SJSA1 (cell line): ENCODE measurements around the gene NCF4. TPM values are rescaled to one million over a fixed set of nuclear protein-coding genes. Genes with fewer than 3 reads are reported as not detected.

ENCODE experiments used
- DNase-seq, 2 experiments: peaks; one replicate each; pipeline ENCODE4 v3.0.0-alpha.2; 2015 to 2020; ENCODE audit warnings: low spot score in 2 of 2, low read depth in 1 of 2
- H3K27ac ChIP-seq: fragments of 250-450 bp; sonication (Bioruptor Pico); 2 replicates; pipeline ENCODE4 v1.5.1; 2020; ENCODE audit warnings: mild to moderate bottlenecking, moderate library complexity
- H3K27me3 ChIP-seq: fragments of 250-450 bp; sonication (Bioruptor Pico); replicated peaks from 2 replicates; pipeline ENCODE4 v1.5.1; 2020; ENCODE audit warnings: mild to moderate bottlenecking, moderate library complexity
- H3K36me3 ChIP-seq: fragments of 250-450 bp; sonication (Bioruptor Pico); 2 replicates; pipeline ENCODE4 v1.5.1; 2020; ENCODE audit warnings: mild to moderate bottlenecking
- H3K4me1 ChIP-seq: fragments of 250-450 bp; sonication (Bioruptor Pico); replicated peaks from 2 replicates; pipeline ENCODE4 v1.6.1; 2021; ENCODE audit warnings: mild to moderate bottlenecking
- H3K4me3 ChIP-seq: fragments of 250-450 bp; sonication (Bioruptor Pico); 2 replicates; pipeline ENCODE4 v1.5.1; 2020; ENCODE audit warnings: mild to moderate bottlenecking
- H3K9me3 ChIP-seq: fragments of 250-450 bp; sonication (Bioruptor Pico); replicated peaks from 2 replicates; pipeline ENCODE4 v1.5.1; 2020; ENCODE audit warnings: mild to moderate bottlenecking
- total RNA-seq: library from RNA; depleted of rRNA; stranded (reverse); fragments of >200 nt; shearing (Covaris generic); gene quantifications from 2 replicates; pipeline ENCODE4 v1.2.3, GENCODE V29; 2014; rRNA removed

The NCF4 gene
- total RNA-seq, 1 experiment from 2014 or later: not detected

DNA sequence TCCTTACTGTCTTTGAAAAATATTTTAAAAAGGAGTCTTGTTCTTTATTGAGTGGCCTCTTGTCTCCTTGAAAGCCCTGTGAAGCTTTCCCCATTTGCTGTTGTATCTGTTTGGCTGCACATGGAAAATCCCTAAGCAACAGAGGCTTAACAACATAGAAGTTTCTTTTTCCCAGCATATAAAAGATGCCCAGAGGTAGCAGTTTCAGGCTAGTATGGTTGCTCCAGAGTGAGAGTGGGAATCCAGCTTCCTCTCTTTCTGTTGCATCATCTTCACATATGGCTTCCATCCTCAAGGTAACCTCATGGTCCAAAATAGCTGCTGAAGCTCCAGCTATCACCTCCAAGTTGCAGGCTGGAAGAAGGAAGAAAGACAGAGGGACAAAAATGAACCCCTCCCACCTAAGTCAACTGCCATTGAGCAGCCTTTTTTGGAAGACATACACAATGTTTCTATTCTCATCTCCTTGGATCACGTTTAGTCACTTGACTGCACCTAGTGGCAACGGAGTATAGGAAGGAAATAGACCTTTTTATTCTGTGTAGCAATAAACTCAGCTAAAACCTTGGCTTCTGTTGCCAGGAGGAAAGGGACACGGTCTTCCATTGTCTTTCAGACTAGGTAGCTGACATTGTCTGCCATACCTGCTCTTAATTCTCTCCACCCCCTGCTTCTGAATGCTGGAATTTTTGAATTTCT lies 57.9 kb downstream of the NCF4 start:
- no peak for DNase-seq
- peaks cover 9% of the 10 kb centered on the region for H3K4me1 ChIP-seq
- H3K27ac ChIP-seq: no peak overlapping the region
- H3K27me3 ChIP-seq: peaks cover 17% of the 10 kb centered on the region
- H3K9me3 ChIP-seq: no peaks in the 10 kb centered on the region
- no peak overlapping the region for H3K4me3 ChIP-seq
- H3K36me3 ChIP-seq: no peaks in the 10 kb centered on the region

DNA sequence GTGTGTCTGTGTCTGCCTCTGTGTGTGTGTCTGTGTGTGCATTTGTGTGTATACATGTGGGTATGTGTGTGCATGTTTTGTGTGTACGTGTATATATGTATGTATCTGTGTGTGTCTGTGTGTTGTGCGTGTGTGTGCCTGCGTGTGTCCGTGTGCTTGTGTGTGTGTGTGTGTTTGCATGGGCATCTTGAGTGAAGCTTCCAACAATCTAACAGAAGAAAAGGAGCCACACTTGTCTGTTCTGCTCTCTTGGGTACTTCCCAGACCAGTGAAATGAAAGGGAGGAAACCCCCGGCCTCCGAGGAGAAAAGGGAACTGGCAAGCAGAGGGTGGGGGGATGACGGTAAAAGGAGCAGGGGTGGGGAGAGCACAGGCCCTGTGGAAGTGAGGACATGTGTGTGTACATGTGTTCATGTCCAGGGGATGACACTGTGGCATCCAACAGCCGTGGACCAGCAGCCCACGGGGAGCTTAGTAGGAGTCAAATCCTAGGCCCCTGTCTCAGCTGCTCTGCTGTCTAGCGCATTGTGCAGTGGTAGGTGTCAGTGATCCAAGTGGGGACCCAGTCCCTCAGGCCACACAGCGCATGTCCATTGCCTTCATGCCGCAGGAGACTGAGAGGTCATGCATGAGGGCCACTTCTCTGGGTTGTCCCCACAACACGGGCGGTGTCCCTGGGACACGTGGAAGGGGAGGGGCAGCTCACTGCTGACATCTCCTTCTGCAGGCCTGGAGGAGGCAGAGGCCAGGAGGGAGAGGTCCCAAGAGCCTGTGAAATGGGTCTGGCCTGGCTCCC lies 60.7 kb downstream of the NCF4 start:
- H3K4me1 ChIP-seq: peaks cover 16% of the 10 kb centered on the region
- H3K36me3 ChIP-seq: no peaks in the 10 kb centered on the region
- H3K27me3 ChIP-seq: peaks cover 13% of the 10 kb centered on the region; the same call in 1 of the 2 replicates
- no peak overlapping the region for H3K4me3 ChIP-seq
- DNase-seq: no peak
- H3K9me3 ChIP-seq: no peaks in the 10 kb centered on the region
- no peak overlapping the region for H3K27ac ChIP-seq

DNA sequence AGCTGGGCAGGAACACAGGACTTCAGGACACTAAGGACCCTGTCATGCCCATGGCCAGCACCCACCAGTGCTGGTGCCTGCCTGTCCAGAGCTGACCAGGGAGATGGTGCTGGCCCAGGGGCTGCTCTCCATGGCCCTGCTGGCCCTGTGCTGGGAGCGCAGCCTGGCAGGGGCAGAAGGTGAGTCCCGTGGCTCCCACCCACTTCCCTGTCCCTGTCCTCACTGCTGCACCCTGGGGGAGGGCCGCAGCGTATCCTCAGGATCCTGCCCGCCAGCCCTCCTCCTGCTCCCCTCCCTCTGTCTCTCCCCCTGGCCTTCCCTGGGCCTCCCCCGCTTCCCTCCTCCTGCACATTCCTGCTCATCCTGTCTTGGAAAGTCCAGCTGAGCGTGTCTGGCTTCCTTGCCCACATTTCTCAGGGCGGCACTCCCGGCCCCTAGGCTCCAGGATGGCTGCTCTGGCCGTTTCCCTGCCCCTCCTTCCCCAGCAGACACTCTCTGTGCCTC lies 61.4 kb downstream of the NCF4 start:
- no peaks in the 10 kb centered on the region for H3K9me3 ChIP-seq
- H3K27ac ChIP-seq: no peak overlapping the region
- H3K4me3 ChIP-seq: no peak overlapping the region
- H3K36me3 ChIP-seq: no peaks in the 10 kb centered on the region
- peaks cover 13% of the 10 kb centered on the region; the same call in 1 of the 2 replicates for H3K27me3 ChIP-seq
- no peak for DNase-seq
- peaks cover 16% of the 10 kb centered on the region for H3K4me1 ChIP-seq

DNA sequence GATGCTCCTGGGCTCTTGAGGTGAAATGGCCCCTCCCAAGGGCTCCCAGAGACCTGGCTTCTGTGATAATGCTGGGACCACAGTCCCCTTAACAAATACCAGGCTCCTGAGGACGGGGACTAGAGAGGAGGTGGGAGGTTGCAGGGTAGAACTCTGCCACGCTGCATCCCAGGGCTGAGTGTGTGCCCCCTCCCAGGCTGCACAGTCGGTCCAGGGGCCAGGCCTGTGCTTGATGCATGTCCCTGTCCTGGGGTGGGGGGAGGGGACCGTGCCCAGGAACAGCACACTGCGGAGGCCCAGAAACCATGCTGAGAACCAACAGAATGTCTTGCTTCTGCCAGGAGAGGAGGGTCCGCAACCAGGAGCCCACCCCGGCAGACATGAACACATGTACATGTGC lies 61.9 kb downstream of the NCF4 start:
- no peak overlapping the region for H3K27ac ChIP-seq
- DNase-seq: no peak
- H3K27me3 ChIP-seq: peaks cover 10% of the 10 kb centered on the region; the same call in 1 of the 2 replicates
- peaks cover 16% of the 10 kb centered on the region for H3K4me1 ChIP-seq
- no peaks in the 10 kb centered on the region for H3K36me3 ChIP-seq
- no peak overlapping the region for H3K4me3 ChIP-seq
- no peaks in the 10 kb centered on the region for H3K9me3 ChIP-seq

DNA sequence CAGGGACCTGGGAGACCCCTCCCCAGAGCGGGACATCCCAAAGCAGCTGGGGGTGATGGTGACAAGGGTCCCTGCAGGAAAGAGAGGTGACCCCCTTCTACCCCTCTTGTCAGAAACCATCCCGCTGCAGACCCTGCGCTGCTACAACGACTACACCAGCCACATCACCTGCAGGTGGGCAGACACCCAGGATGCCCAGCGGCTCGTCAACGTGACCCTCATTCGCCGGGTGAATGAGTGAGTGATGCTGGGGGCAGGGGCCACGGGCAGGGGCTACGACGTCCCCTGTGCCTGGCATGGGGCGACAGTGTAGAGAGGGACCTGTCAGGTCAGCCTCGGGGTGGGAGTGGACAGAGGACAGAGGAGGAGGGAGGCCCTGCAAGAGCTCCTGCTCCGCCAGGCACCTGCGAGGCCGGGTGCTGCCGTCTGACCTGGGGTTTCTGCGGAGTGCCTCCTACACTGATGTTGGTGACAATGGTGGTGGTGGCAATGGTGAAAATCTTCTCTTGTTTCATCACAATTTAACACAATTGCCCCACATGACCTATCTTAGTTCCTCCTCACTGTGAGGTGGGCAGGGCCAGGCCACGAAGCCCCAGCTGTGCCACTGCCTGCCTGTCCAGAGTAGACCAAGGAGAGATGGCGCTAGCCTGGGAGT lies 62.5 kb downstream of the NCF4 start:
- Histone ChIP-seq H3K27me3 (peaks cover 8% of the 10 kb centered on the region; the same call in 1 of the 2 replicates), H3K36me3 (no peaks in the 10 kb centered on the region), H3K9me3 (no peaks in the 10 kb centered on the region), H3K4me3 (no peak overlapping the region), H3K27ac (no peak overlapping the region), H3K4me1 (peaks cover 16% of the 10 kb centered on the region)
- DNase-seq: no peak

DNA sequence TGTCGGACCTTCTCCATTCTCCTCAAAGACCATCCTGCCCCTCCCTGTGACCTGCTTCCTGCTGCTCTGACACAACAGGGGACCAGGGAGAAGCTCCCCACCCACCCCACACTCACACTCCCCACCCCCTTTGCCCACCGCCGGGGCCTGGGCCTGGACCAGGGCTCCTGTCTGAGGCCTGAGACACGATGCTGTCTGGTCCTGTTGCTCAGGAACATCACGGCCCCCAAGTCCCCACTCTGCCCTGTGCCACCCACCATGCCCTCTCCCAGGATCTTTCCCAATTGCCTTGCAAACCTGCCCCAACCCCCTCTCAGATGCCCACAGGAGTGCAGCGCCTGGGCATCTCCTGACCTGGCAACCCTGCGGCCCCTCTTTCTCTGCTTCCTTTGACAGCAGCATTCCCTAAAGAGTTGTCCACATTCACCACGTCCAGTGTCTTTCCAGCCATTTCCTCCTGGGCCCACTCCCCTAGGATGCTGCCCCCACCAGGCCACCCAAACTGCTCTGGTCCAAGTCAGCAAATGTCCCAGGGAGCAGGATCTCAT lies 63.4 kb downstream of the NCF4 start:
- Histone ChIP-seq H3K4me1 (peaks cover 16% of the 10 kb centered on the region), H3K4me3 (no peak overlapping the region), H3K27me3 (no peaks in the 10 kb centered on the region), H3K36me3 (no peaks in the 10 kb centered on the region), H3K9me3 (no peaks in the 10 kb centered on the region), H3K27ac (no peak overlapping the region)
- DNase-seq: no peak

DNA sequence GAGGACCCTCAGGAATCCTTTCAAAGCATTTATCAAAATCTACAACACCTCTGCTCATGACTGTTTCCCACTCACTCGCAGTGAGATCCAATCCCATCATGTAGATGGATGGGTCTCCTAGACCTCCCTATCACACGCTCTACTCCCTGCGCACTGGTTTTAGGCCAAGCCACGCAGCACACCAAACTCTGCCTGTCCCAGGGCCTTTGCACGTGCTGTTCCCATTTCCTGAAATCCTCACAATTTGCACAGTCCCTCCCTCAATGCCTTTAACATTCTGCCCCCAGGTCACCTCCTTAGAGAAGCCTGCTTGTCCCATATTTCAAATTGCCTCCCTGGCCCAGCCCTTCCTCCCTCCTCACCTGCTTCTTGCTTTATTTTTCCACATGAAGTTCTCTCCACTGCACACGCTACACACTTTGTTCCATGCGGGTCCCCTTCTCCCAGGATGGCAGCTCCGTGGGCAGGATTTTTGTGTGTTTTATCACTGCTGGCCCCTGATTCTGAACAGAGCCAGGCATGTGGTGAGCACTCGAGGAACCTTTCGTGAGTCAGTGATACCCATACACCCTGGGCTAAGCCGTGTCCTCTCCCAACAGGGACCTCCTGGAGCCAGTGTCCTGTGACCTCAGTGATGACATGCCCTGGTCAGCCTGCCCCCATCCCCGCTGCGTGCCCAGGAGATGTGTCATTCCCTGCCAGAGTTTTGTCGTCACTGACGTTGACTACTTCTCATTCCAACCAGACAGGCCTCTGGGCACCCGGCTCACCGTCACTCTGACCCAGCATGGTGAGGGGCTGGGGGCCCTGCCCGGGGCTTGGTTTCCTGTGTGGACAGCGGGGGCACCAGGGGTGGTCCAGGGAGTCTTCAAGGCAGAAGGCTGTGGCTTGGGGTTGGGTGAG lies 64.8 kb downstream of the NCF4 start:
- H3K27me3 ChIP-seq: no peaks in the 10 kb centered on the region
- peak; percentile 21 to 62 for DNase-seq
- peak overlapping the region; percentile 2; the same call in 1 of the 2 replicates for H3K27ac ChIP-seq
- H3K4me3 ChIP-seq: no peak overlapping the region
- peaks cover 16% of the 10 kb centered on the region for H3K4me1 ChIP-seq
- no peaks in the 10 kb centered on the region for H3K9me3 ChIP-seq
- H3K36me3 ChIP-seq: no peaks in the 10 kb centered on the region

DNA sequence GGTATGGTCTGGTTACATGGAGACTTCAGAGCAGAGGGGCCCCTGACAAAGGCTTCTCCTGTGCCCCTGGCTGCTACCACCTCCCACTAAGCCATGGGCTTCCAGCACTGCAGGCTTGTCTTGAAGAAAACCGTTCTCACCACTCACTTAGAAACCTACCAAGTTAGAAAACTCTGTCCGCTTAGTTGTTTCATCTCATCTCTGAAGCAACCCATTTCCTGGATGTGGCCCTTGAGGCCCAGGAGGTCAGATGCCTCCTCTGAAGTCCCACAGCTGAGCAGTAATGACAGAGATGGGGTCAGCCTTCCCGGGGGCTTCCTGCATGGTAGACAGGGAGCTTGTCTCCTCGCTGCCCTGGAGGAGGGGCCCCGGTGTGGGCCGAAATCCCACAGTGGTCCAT lies 65.5 kb downstream of the NCF4 start:
- Histone ChIP-seq H3K27ac (peak overlapping the region; percentile 2; the same call in 1 of the 2 replicates), H3K4me1 (peaks cover 16% of the 10 kb centered on the region), H3K36me3 (no peaks in the 10 kb centered on the region), H3K27me3 (0 out of 2 replicates have a peak, but pooled peaks cover 4% of the 10 kb centered on the region), H3K4me3 (no peak overlapping the region), H3K9me3 (no peaks in the 10 kb centered on the region)
- no peak for DNase-seq

DNA sequence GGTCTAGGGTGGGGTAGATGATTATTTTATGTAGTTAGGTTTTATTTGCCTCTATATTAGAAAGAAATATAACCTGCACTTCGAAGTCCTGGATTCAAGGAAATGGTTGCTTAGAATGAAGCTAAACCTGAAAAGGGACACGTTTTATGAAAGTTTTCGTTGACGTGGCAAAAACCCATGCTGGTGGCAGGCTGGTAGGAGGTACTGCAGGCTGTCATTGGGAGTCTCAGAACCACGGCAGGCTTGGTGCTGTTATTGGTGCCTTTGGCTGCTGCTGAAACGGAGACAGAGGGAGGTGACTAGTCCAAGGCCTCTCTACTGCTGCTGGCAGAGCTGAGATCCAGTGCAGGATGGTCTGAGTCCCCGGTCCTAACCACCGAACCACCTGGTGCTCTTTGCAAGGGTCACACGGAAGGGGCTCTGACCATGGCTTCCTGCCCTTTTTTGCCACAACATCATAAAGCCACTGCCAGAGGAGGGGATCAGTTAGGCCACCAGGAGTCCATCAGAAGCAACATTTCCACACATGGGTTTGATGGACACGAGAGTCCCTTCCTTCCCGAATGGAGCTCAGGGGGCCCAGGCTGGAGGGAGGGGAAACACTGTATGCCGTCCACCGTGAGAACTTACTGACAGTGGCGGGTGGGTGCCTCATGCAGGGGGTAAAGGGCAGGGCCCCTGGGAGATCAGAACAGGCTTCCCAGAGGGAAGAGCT lies 66.1 kb downstream of the NCF4 start:
- H3K4me3 ChIP-seq: no peak overlapping the region
- H3K36me3 ChIP-seq: no peaks in the 10 kb centered on the region
- DNase-seq: no peak
- H3K9me3 ChIP-seq: no peaks in the 10 kb centered on the region
- H3K27ac ChIP-seq: no peak overlapping the region
- peaks cover 15% of the 10 kb centered on the region for H3K4me1 ChIP-seq
- H3K27me3 ChIP-seq: 0 out of 2 replicates have a peak, but pooled peaks cover 4% of the 10 kb centered on the region

Other genes starting within 250 kb of the NCF4 start
- gene CACNG2, start 157.3 kb upstream of the NCF4 start, total RNA-seq: not detected in 2 replicates
- 22.6 and 33.4 TPM in 2 replicates for gene IFT27, start 84.9 kb upstream of the NCF4 start, total RNA-seq
- not detected in 2 replicates for gene PVALB, start 44.0 kb upstream of the NCF4 start, total RNA-seq
- gene CSF2RB, start 52.6 kb downstream of the NCF4 start, total RNA-seq: 0.03 TPM in 1 of 2 replicates, not detected in the other
- gene TST, start 158.4 kb downstream of the NCF4 start, total RNA-seq: 12.7 and 38.0 TPM in 2 replicates
- 37.3 and 38.3 TPM in 2 replicates for gene MPST, start 158.7 kb downstream of the NCF4 start, total RNA-seq
- 29.5 TPM in 2 replicates for gene KCTD17, start 190.7 kb downstream of the NCF4 start, total RNA-seq
- not detected in 2 replicates for gene TMPRSS6, start 248.7 kb downstream of the NCF4 start, total RNA-seq